OCI-LY7 (cell line): Measurements from ENCODE around the gene TMEM200B. TPM values are rescaled to one million over a fixed set of nuclear protein-coding genes. Genes with fewer than 3 reads are reported as not detected.
"Not testable (repeated sequence)": the region's sequence is repeated elsewhere in the genome, so short reads cannot be mapped to it uniquely, and the experiment has no call there.

ENCODE experiments used
- BruUV-seq: library from RNA; stranded (reverse); fragments of 400-500 nt; replicated peaks from 2 replicates; lab custom pipeline; 2021; lab: Mats Ljungman, UMichigan
- CTCF ChIA-PET: fragments of 300-600 bp; sonication (Branson Sonifier 250); formaldehyde crosslinking; loops from one replicate; lab custom pipeline; 2022; ENCODE audit warnings: antibody characterized with exemption; ENCODE audit not compliant: unreplicated experiment; lab: Charles Lee
- POLR2A ChIA-PET: fragments of 300-600 bp; sonication (Branson Sonifier 250); formaldehyde crosslinking; loops from one replicate; lab custom pipeline; 2022; ENCODE audit warnings: antibody characterized with exemption; lab: Charles Lee
- DNase-seq: peaks from one replicate; pipeline ENCODE4 v3.0.0-alpha.2; 2015; ENCODE audit warnings: low spot score
- H2AFZ ChIP-seq: fragments of 200-600 bp; sonication (generic), shearing (Covaris generic); 2 replicates; pipeline ENCODE4 v1.6.1; 2014; ENCODE audit warnings: mild to moderate bottlenecking, antibody characterized with exemption, low read length, moderate library complexity
- H3K27ac ChIP-seq: fragments of 200-600 bp; sonication (generic); 2 replicates; pipeline ENCODE4 v1.5.1; 2014; ENCODE audit warnings: mixed run types, low read depth, mild to moderate bottlenecking, moderate library complexity, low read length, inconsistent platforms; ENCODE audit not compliant: poor library complexity, severe bottlenecking
- H3K36me3 ChIP-seq: fragments of 200-600 bp; sonication (generic); 2 replicates; pipeline ENCODE4 v1.6.1; 2014; ENCODE audit warnings: mild to moderate bottlenecking, antibody characterized with exemption, low read length, moderate library complexity, mixed read lengths; ENCODE audit not compliant: insufficient read depth
- H3K4me1 ChIP-seq: fragments of 200-600 bp; sonication (generic); 2 replicates; pipeline ENCODE4 v1.5.1; 2014; ENCODE audit warnings: mild to moderate bottlenecking, low read length; ENCODE audit not compliant: insufficient read depth, poor library complexity, severe bottlenecking
- H3K4me2 ChIP-seq: fragments of 200-600 bp; sonication (generic); 2 replicates; pipeline ENCODE4 v1.6.1; 2014; ENCODE audit warnings: mild to moderate bottlenecking, low read length
- H3K4me3 ChIP-seq: fragments of 200-600 bp; sonication (generic); 2 replicates; pipeline ENCODE4 v1.5.1; 2014; ENCODE audit warnings: mild to moderate bottlenecking, low read depth, low read length; ENCODE audit not compliant: poor library complexity, severe bottlenecking
- H3K79me2 ChIP-seq: fragments of 200-600 bp; sonication (generic); 2 replicates; pipeline ENCODE4 v1.6.1; 2016; ENCODE audit warnings: low read depth, mild to moderate bottlenecking, low read length, moderate library complexity, mixed read lengths; ENCODE audit not compliant: insufficient read depth
- H3K9me2 ChIP-seq: fragments of 200-600 bp; sonication (generic); 2 replicates; pipeline ENCODE4 v1.6.1; 2016; ENCODE audit warnings: mild to moderate bottlenecking, low read length, mixed read lengths; ENCODE audit not compliant: insufficient read depth
- H3K9me3 ChIP-seq: fragments of 200-600 bp; sonication (generic); 2 replicates; pipeline ENCODE4 v1.6.1; 2014; ENCODE audit warnings: mild to moderate bottlenecking, mixed run types, low read length, mixed read lengths
- H4K20me1 ChIP-seq: fragments of 200-600 bp; sonication (generic); 2 replicates; pipeline ENCODE4 v1.6.1; 2014; ENCODE audit warnings: mild to moderate bottlenecking, antibody characterized with exemption, low read length, moderate library complexity, mixed read lengths; ENCODE audit not compliant: insufficient read depth
- EZH2phosphoT487 ChIP-seq: fragments of 200-600 bp; sonication (generic); IDR thresholded peaks from 2 replicates; pipeline ENCODE4 v1.6.1; 2018; ENCODE audit warnings: low read depth, borderline replicate concordance, mild to moderate bottlenecking, mixed run types, antibody characterized with exemption, low read length, moderate library complexity, mixed read lengths
- intact Hi-C: fragments of 100-400 bp; cut with micrococcal nuclease; formaldehyde crosslinking; loops from one replicate; pipeline ENCODE4 v1.10.0; 2022; ENCODE audit not compliant: unreplicated experiment
- total RNA-seq, 2 experiments: library from RNA; depleted of rRNA in 1 of 2; stranded (reverse); fragments of >200 nt in 1 of 2; shearing (Covaris generic) in 1 of 2; gene quantifications; 2 replicates each; pipeline ENCODE4 v1.2.3, GENCODE V29; 2014 to 2022
- TF ChIP-seq, protein P1 (sequence below): fragments of 200-600 bp; sonication (generic); conservative IDR thresholded peaks from 2 replicates; pipeline ENCODE4 v1.5.1; 2014; ENCODE audit warnings: mild to moderate bottlenecking, antibody characterized with exemption, low read length, moderate library complexity, mixed read lengths

The TMEM200B gene
- total RNA-seq, 2 experiments from 2014 or later: not detected

GRCh38 chr1:29152046-29152805 is 28.5 kb upstream of the TMEM200B start:
- Histone ChIP-seq H3K36me3 (peaks cover 98% of the 10 kb centered on the region), H3K9me2 (no peaks in the 10 kb centered on the region), H4K20me1 (no peaks in the 10 kb centered on the region), H3K79me2 (no peaks in the 10 kb centered on the region), H3K4me3 (no peak overlapping the region), H3K27ac (no peak overlapping the region), H3K9me3 (no peaks in the 10 kb centered on the region), H3K4me1 (no peaks in the 10 kb centered on the region), H2AFZ (no peak overlapping the region), H3K4me2 (no peak overlapping the region)
- TF ChIP-seq EZH2phosphoT487: no peak
- TF ChIP-seq, protein P1, sequence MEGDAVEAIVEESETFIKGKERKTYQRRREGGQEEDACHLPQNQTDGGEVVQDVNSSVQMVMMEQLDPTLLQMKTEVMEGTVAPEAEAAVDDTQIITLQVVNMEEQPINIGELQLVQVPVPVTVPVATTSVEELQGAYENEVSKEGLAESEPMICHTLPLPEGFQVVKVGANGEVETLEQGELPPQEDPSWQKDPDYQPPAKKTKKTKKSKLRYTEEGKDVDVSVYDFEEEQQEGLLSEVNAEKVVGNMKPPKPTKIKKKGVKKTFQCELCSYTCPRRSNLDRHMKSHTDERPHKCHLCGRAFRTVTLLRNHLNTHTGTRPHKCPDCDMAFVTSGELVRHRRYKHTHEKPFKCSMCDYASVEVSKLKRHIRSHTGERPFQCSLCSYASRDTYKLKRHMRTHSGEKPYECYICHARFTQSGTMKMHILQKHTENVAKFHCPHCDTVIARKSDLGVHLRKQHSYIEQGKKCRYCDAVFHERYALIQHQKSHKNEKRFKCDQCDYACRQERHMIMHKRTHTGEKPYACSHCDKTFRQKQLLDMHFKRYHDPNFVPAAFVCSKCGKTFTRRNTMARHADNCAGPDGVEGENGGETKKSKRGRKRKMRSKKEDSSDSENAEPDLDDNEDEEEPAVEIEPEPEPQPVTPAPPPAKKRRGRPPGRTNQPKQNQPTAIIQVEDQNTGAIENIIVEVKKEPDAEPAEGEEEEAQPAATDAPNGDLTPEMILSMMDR: no peak
- ChIA-PET CTCF (no interaction called here), POLR2A (interaction anchor here (0.6 kb wide), 1 partner anchor 11 kb away, joined by 3 read pairs; no protein-coding TSS in a partner anchor)
- no TSS peak for BruUV-seq
- intact Hi-C loops: no loop called here
- DNase-seq: no peak

DNA sequence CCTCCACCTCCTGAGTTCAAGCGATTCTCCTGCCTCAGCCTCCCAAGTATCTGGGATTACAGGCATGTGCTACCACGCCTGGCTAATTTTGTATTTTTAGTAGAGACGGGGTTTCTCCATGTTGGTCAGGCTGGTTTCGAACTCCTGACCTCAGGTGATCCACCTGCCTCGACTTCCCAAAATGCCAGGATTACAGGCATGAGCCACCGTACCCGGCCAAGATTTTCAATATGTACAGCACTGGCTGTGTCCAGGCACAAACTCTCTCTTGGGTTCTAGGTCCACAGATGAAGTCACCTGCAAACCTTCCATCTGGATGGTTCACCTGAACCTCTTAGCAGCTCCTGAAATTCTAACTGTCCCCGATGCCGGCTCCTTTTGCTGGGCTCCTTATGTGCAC is 26.6 kb upstream of the TMEM200B start:
- H3K4me2 ChIP-seq, H3K27ac ChIP-seq, H4K20me1 ChIP-seq, H3K4me3 ChIP-seq, H3K4me1 ChIP-seq, intact Hi-C loops, CTCF ChIA-PET, BruUV-seq, DNase-seq, H3K9me3 ChIP-seq, H2AFZ ChIP-seq, H3K9me2 ChIP-seq, H3K79me2 ChIP-seq: not testable (repeated sequence)
- peaks cover 98% of the 10 kb centered on the region for H3K36me3 ChIP-seq
- POLR2A ChIA-PET: interaction anchor here (0.6 kb wide), 1 partner anchor 433 kb away, joined by 4 read pairs; no protein-coding TSS in a partner anchor

- CTCF ChIA-PET: no interaction called here
Measured at GRCh38 chr1:29148656-29149491, 25.2 kb upstream of the TMEM200B start.

More at GRCh38 chr1:29148656-29149491, 25.2 kb upstream of the TMEM200B start:
- Histone ChIP-seq H3K4me2 (no peak overlapping the region), H2AFZ (no peak overlapping the region), H3K9me3 (no peaks in the 10 kb centered on the region), H4K20me1 (no peaks in the 10 kb centered on the region; the same call in 1 of the 2 replicates), H3K79me2 (no peaks in the 10 kb centered on the region), H3K4me3 (no peak overlapping the region), H3K36me3 (peaks cover 94% of the 10 kb centered on the region), H3K27ac (no peak overlapping the region), H3K4me1 (no peaks in the 10 kb centered on the region), H3K9me2 (no peaks in the 10 kb centered on the region)
- intact Hi-C loops: no loop called here
- POLR2A ChIA-PET: no interaction called here
- DNase-seq: no peak
- BruUV-seq: no TSS peak
- TF ChIP-seq EZH2phosphoT487: no peak
- TF ChIP-seq, protein P1: no peak
